Measurements from ENCODE around the gene NTSR2. TPM values are rescaled to one million over a fixed set of nuclear protein-coding genes. Genes with fewer than 3 reads are reported as not detected.

The NTSR2 gene
- total RNA-seq, 1 donor from 2014 or later = not detected

- Mint-ChIP-seq H3K9me3 (no peaks in the 10 kb centered on the region), H3K27me3 (no peaks in the 10 kb centered on the region), H3K36me3 (ENCODE audit: low read depth) (no peaks in the 10 kb centered on the region), H3K4me3 (no peak overlapping the region), H3K27ac (no peak overlapping the region), H3K4me1 (no peaks in the 10 kb centered on the region)
- no peak for ATAC-seq (ENCODE audit: low read depth)
- CTCF ChIA-PET = interaction anchor here (11.3 kb wide), 1 partner anchor 84 kb away, joined by 173 read pairs; no protein-coding TSS in a partner anchor
- POLR2A ChIA-PET = interaction anchor here (0.7 kb wide), 1 partner anchor 78 kb away, joined by 3 read pairs; no protein-coding TSS in a partner anchor
- no peak for DNase-seq
- intact Hi-C loops (cut with micrococcal nuclease) = no loop called here
- TF ChIP-seq CTCF (IDR thresholded peaks at IDR 0.05) = no peak
Observed at GRCh38 chr2:11696736-11697102, 26.7 kb upstream of the NTSR2 start.

GRCh38 chr2:11695576-11695975, 25.6 kb upstream of the NTSR2 start:
- Mint-ChIP-seq H3K27ac (no peak overlapping the region), H3K4me1 (no peaks in the 10 kb centered on the region), H3K36me3 (ENCODE audit: low read depth) (no peaks in the 10 kb centered on the region), H3K4me3 (no peak overlapping the region), H3K27me3 (no peaks in the 10 kb centered on the region), H3K9me3 (no peaks in the 10 kb centered on the region)
- DNase-seq (no peak), ATAC-seq (ENCODE audit: low read depth) (no peak)
- POLR2A ChIA-PET = no interaction called here
- intact Hi-C loops (cut with micrococcal nuclease) = no loop called here
- CTCF ChIA-PET = interaction anchor here (0.9 to 11.3 kb wide), 4 partner anchors 22 to 1312 kb away, joined by 3 to 173 read pairs (median 3); no protein-coding TSS in a partner anchor
- TF ChIP-seq CTCF (IDR thresholded peaks at IDR 0.05) = no peak

DNA sequence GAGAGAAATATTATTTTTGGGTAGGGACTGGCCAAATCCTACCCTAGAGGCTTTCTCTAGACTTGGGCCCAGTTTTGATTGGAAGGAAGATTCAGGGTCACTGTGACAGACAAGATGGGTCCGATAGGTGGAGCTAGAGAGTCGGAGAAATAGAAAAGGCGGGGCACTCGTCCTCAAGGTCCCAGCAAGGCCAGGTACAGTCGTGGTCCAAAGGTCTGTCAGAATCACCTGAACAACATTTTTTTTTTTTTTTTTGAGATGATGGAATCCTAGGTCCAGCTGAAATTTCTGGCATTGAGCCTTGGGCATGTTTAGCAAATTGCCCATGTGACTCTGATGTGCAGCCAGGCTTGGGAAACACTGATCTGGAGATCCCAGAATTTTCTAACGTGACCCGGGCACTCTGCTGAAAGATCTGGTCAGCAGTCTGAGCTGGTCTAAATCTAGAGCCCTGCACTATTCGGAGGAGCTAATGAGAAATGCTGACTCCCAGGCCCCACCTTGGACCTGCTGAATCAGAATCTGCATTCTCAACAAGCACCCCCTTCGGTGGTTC, 23.0 kb upstream of the NTSR2 start:
- Mint-ChIP-seq H3K27ac (no peak overlapping the region), H3K9me3 (no peaks in the 10 kb centered on the region), H3K4me3 (no peak overlapping the region), H3K27me3 (no peaks in the 10 kb centered on the region), H3K4me1 (peaks cover 8% of the 10 kb centered on the region), H3K36me3 (ENCODE audit: low read depth) (no peaks in the 10 kb centered on the region)
- DNase-seq (no peak), ATAC-seq (ENCODE audit: low read depth) (peak; percentile 76)
- CTCF ChIA-PET = interaction anchor here (0.6 to 11.3 kb wide), 14 partner anchors 9 to 192 kb away, joined by 3 to 173 read pairs (median 5); partner anchors contain the start of gene LPIN1
- intact Hi-C loops (cut with micrococcal nuclease) = no loop called here
- POLR2A ChIA-PET = interaction anchor here (1.1 kb wide), 1 partner anchor 61 kb away, joined by 6 read pairs; no protein-coding TSS in a partner anchor
- TF ChIP-seq CTCF (IDR thresholded peaks at IDR 0.05) = peak; percentile 67

DNA sequence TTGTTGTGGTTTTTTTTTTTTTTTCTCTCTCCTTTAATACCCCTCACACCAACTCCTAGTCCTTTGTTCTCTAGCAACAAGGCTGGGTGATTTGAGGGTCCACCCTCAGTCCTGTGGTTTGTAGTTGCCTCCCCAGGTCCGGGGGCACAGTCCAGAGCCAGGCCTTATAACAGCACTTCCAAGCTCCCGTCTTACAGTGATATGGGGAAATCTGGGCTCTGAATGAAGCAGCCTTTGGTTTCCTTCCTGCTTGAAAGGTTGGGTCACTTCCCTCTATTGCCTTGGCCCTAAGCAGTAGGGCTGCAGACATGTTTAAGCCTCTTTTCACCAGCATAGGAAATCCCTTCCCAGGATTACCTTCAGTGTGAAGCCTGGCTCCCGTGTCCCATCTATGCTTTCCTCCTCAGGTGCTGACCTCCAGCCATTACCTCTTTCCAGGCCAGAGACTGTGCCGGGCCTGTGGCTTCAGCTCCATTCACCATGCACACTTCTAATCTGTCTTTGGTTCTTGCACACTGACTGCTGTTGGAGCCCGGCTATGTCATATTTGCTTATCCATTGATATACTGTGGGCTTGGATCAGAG, 21.2 kb upstream of the NTSR2 start:
- ATAC-seq (ENCODE audit: low read depth) (no peak), DNase-seq (no peak)
- Mint-ChIP-seq H3K4me3 (no peak overlapping the region), H3K9me3 (no peaks in the 10 kb centered on the region), H3K27ac (no peak overlapping the region), H3K27me3 (peaks cover 2% of the 10 kb centered on the region), H3K36me3 (ENCODE audit: low read depth) (no peaks in the 10 kb centered on the region), H3K4me1 (peaks cover 9% of the 10 kb centered on the region)
- TF ChIP-seq CTCF (IDR thresholded peaks at IDR 0.05) = no peak
- POLR2A ChIA-PET = no interaction called here
- CTCF ChIA-PET = interaction anchor here (11.3 kb wide), 1 partner anchor 90 kb away, joined by 173 read pairs; no protein-coding TSS in a partner anchor
- intact Hi-C loops (cut with micrococcal nuclease) = no loop called here

All from activated B cell treated with CpG ODN at 0.5 μM for 24 hours (primary cell).